ENCODE results near the gene ASCC1. TPM values are rescaled to one million over a fixed set of nuclear protein-coding genes. Genes with fewer than 3 reads are reported as not detected.

ASCC1 gene
- total RNA-seq, 1 donor from 2014 or later: 23.0 TPM

Small RNAs within 50 kb of the gene (small RNA-seq; reads per million reads assigned to genes)
- gene RF00019 (ENCODE audit: low replicate concordance) (not detected), gene RF00340 (ENCODE audit: low replicate concordance) (not detected)

Other genes with a start within 250 kb of the ASCC1 start
- gene SPOCK2, start 127.7 kb downstream of the ASCC1 start, total RNA-seq: 0.79 TPM
- gene ANAPC16, start 264 bp downstream of the ASCC1 start, total RNA-seq: 54.7 TPM
- 124 TPM for gene DDIT4, start 57.6 kb upstream of the ASCC1 start, total RNA-seq
- gene DNAJB12, start 138.6 kb upstream of the ASCC1 start, total RNA-seq: 16.5 TPM

All from skin of body (tissue), 2 donors.